Measurements from ENCODE around the gene IGF2BP2.

GRCh38 chr3:185807445-185808068 lies 17.3 kb downstream of the IGF2BP2 start:
- TF ChIP-seq, protein P1, sequence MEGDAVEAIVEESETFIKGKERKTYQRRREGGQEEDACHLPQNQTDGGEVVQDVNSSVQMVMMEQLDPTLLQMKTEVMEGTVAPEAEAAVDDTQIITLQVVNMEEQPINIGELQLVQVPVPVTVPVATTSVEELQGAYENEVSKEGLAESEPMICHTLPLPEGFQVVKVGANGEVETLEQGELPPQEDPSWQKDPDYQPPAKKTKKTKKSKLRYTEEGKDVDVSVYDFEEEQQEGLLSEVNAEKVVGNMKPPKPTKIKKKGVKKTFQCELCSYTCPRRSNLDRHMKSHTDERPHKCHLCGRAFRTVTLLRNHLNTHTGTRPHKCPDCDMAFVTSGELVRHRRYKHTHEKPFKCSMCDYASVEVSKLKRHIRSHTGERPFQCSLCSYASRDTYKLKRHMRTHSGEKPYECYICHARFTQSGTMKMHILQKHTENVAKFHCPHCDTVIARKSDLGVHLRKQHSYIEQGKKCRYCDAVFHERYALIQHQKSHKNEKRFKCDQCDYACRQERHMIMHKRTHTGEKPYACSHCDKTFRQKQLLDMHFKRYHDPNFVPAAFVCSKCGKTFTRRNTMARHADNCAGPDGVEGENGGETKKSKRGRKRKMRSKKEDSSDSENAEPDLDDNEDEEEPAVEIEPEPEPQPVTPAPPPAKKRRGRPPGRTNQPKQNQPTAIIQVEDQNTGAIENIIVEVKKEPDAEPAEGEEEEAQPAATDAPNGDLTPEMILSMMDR (IDR thresholded peaks at IDR 0.05; ENCODE audit: low read length): no peak
- TF ChIP-seq EZH2 (optimal IDR thresholded peaks at IDR 0.05; ENCODE audit: low read depth, low read length) (no peak), EZH2phosphoT487 (IDR thresholded peaks at IDR 0.05; ENCODE audit: low read length) (no peak)

All from MM.1S (cell line).